HepG2 (cell line): Measurements from ENCODE around the gene PYGB. TPM values are rescaled to one million over a fixed set of nuclear protein-coding genes. Genes with fewer than 3 reads are reported as not detected.
A peak's percentile ranks its signal among the peaks of the same experiment; 100 is the strongest.

Experiments
- CAMTA2 ChIP-seq: sonication (generic); formaldehyde crosslinking; IDR thresholded peaks from 2 replicates; pipeline ENCODE4 v1.4.0; 2020; ENCODE audit warnings: mild to moderate bottlenecking, missing genetic modification reagents, borderline replicate concordance
- CEBPB ChIP-seq: IDR thresholded peaks from 2 replicates; pipeline ENCODE4 v1.6.1; 2011; ENCODE audit warnings: low read depth, low read length, improper control_type of control experiment, borderline replicate concordance
- JDP2 ChIP-seq: sonication (generic); formaldehyde crosslinking; IDR thresholded peaks from 2 replicates; pipeline ENCODE4 v1.8.1; 2022; ENCODE audit warnings: missing genetic modification reagents, borderline replicate concordance
- TP53 ChIP-seq: sonication (generic); formaldehyde crosslinking; conservative IDR thresholded peaks from 2 replicates; pipeline ENCODE4 v1.4.0; 2020; ENCODE audit warnings: missing genetic modification reagents
- ZBTB8A ChIP-seq: sonication (generic); formaldehyde crosslinking; IDR thresholded peaks from 2 replicates; pipeline ENCODE4 v1.4.0; 2020; ENCODE audit warnings: mild to moderate bottlenecking, low read depth, missing genetic modification reagents, borderline replicate concordance
- ZC3H13 ChIP-seq: sonication (generic); formaldehyde crosslinking; IDR thresholded peaks from 2 replicates; pipeline ENCODE4 v1.8.1; 2023; ENCODE audit warnings: mild to moderate bottlenecking, missing genetic modification reagents, moderate library complexity
- ZNF564 ChIP-seq: sonication (generic); formaldehyde crosslinking; IDR thresholded peaks from 2 replicates; pipeline ENCODE4 v1.8.1; 2023; ENCODE audit warnings: mild to moderate bottlenecking, missing genetic modification reagents
- ZNF777 ChIP-seq: sonication (generic); formaldehyde crosslinking; IDR thresholded peaks from 2 replicates; pipeline ENCODE4 v1.4.0; 2020; ENCODE audit warnings: missing genetic modification reagents
- ZSCAN20 ChIP-seq: sonication (generic); formaldehyde crosslinking; IDR thresholded peaks from 2 replicates; pipeline ENCODE4 v1.4.0; 2020; ENCODE audit warnings: missing genetic modification reagents, mild to moderate bottlenecking, borderline replicate concordance
- ZSCAN25 ChIP-seq: sonication (generic); formaldehyde crosslinking; IDR thresholded peaks from 2 replicates; pipeline ENCODE4 v1.8.0; 2022; ENCODE audit warnings: mild to moderate bottlenecking, missing genetic modification reagents
- polyA plus RNA-seq, 8 experiments: library from polyadenylated mRNA; depleted of rRNA in 3 of 8; stranded (reverse) in 7 of 8; unstranded in 1 of 8; fragments of >200 nt; fragmentation: Illumina TruSeq in 4 of 8; extraction: Trizol in 4 of 8; gene quantifications; 2 replicates each; pipeline versions ENCODE4 v1.2.1 to v1.2.3, GENCODE V29; 2011 to 2016; ENCODE audit warnings: low read depth in 4 of 8, missing spikeins in 1 of 8, mixed read lengths in 1 of 8; ENCODE audit not compliant: insufficient read depth in 1 of 8
- total RNA-seq, 5 experiments: library from RNA; depleted of rRNA; stranded (reverse); fragments of >200 nt; fragmentation: Illumina TruSeq; extraction: Trizol; gene quantifications; 2 replicates each; pipeline ENCODE4 v1.2.3, GENCODE V29; 2016; ENCODE audit warnings: low read depth in 1 of 5
- TF ChIP-seq, protein P1 (sequence below): fragments of 450-650 bp; IDR thresholded peaks from 2 replicates; pipeline ENCODE4 v1.6.1; 2017; ENCODE audit warnings: mild to moderate bottlenecking
- TF ChIP-seq, protein P2 (sequence below): sonication (generic); formaldehyde crosslinking; IDR thresholded peaks from 2 replicates; pipeline ENCODE4 v1.4.0; 2020; ENCODE audit warnings: missing genetic modification reagents; ENCODE audit errors: not compliant biosample characterization
- TF ChIP-seq, protein P3 (sequence below): sonication (generic); formaldehyde crosslinking; IDR thresholded peaks from 2 replicates; pipeline ENCODE4 v1.4.0; 2020; ENCODE audit warnings: mild to moderate bottlenecking, missing genetic modification reagents
- TF ChIP-seq, protein P4 (sequence below): sonication (generic); formaldehyde crosslinking; IDR thresholded peaks from 2 replicates; pipeline ENCODE4 v1.5.0; 2020; ENCODE audit warnings: mild to moderate bottlenecking, missing genetic modification reagents
- TF ChIP-seq, protein P5 (sequence below): sonication (generic); formaldehyde crosslinking; conservative IDR thresholded peaks from 2 replicates; pipeline ENCODE4 v1.4.0; 2020; ENCODE audit warnings: mild to moderate bottlenecking, missing genetic modification reagents, moderate library complexity

PYGB gene
- total and polyA plus RNA-seq, 2 of the 13 experiments (the other 11 are each of a cell fraction or from before 2014, with no cell fraction given): 24.2 to 86.3 TPM

DNA sequence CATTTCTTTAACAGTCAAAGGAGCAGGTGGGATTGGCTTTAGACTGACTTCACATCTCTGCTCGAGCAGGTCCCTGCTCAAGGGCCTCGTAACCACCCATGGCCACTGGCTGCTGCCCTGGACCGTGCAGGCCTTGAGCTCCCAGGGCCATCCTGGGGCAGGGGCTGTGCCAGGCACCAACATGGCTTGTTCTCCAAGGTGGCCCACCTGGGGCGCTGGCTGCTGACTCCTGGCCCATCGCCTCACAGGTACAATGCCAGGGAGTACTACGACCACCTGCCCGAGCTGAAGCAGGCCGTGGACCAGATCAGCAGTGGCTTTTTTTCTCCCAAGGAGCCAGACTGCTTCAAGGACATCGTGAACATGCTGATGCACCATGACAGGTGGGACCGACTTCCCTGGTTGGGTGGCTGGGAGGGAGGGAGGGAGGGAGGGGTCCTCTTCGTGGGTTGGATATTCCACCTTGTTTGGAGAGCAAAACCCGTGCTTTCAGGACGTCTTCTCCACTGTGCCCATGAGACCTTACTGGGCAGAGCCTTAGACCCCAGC lies 46.1 kb downstream of the PYGB start (continued):
- TF ChIP-seq ZSCAN25 (CRISPR knock-in tag) (no peak), ZNF777 (CRISPR knock-in tag) (peak; percentile 25; the same call in 1 of the 2 replicates), JDP2 (CRISPR knock-in tag) (no peak), ZSCAN20 (CRISPR knock-in tag) (no peak), ZC3H13 (CRISPR knock-in tag) (0 out of 2 replicates have a peak, but pooled peaks have one; percentile 5), CEBPB (no peak), ZBTB8A (no peak), ZNF564 (CRISPR knock-in tag) (no peak), CAMTA2 (CRISPR knock-in tag) (no peak), TP53 (CRISPR knock-in tag) (0 out of 2 replicates have a peak, but pooled peaks have one; percentile 3)
- TF ChIP-seq, protein P1, sequence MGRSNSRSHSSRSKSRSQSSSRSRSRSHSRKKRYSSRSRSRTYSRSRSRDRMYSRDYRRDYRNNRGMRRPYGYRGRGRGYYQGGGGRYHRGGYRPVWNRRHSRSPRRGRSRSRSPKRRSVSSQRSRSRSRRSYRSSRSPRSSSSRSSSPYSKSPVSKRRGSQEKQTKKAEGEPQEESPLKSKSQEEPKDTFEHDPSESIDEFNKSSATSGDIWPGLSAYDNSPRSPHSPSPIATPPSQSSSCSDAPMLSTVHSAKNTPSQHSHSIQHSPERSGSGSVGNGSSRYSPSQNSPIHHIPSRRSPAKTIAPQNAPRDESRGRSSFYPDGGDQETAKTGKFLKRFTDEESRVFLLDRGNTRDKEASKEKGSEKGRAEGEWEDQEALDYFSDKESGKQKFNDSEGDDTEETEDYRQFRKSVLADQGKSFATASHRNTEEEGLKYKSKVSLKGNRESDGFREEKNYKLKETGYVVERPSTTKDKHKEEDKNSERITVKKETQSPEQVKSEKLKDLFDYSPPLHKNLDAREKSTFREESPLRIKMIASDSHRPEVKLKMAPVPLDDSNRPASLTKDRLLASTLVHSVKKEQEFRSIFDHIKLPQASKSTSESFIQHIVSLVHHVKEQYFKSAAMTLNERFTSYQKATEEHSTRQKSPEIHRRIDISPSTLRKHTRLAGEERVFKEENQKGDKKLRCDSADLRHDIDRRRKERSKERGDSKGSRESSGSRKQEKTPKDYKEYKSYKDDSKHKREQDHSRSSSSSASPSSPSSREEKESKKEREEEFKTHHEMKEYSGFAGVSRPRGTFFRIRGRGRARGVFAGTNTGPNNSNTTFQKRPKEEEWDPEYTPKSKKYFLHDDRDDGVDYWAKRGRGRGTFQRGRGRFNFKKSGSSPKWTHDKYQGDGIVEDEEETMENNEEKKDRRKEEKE: no peak
- TF ChIP-seq, protein P2, sequence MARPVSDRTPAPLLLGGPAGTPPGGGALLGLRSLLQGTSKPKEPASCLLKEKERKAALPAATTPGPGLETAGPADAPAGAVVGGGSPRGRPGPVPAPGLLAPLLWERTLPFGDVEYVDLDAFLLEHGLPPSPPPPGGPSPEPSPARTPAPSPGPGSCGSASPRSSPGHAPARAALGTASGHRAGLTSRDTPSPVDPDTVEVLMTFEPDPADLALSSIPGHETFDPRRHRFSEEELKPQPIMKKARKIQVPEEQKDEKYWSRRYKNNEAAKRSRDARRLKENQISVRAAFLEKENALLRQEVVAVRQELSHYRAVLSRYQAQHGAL (CRISPR knock-in tag): no peak
- TF ChIP-seq, protein P3, sequence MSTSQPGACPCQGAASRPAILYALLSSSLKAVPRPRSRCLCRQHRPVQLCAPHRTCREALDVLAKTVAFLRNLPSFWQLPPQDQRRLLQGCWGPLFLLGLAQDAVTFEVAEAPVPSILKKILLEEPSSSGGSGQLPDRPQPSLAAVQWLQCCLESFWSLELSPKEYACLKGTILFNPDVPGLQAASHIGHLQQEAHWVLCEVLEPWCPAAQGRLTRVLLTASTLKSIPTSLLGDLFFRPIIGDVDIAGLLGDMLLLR (CRISPR knock-in tag): no peak
- TF ChIP-seq, protein P4, sequence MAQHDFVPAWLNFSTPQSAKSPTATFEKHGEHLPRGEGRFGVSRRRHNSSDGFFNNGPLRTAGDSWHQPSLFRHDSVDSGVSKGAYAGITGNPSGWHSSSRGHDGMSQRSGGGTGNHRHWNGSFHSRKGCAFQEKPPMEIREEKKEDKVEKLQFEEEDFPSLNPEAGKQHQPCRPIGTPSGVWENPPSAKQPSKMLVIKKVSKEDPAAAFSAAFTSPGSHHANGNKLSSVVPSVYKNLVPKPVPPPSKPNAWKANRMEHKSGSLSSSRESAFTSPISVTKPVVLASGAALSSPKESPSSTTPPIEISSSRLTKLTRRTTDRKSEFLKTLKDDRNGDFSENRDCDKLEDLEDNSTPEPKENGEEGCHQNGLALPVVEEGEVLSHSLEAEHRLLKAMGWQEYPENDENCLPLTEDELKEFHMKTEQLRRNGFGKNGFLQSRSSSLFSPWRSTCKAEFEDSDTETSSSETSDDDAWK (CRISPR knock-in tag): no peak
- TF ChIP-seq, protein P5, sequence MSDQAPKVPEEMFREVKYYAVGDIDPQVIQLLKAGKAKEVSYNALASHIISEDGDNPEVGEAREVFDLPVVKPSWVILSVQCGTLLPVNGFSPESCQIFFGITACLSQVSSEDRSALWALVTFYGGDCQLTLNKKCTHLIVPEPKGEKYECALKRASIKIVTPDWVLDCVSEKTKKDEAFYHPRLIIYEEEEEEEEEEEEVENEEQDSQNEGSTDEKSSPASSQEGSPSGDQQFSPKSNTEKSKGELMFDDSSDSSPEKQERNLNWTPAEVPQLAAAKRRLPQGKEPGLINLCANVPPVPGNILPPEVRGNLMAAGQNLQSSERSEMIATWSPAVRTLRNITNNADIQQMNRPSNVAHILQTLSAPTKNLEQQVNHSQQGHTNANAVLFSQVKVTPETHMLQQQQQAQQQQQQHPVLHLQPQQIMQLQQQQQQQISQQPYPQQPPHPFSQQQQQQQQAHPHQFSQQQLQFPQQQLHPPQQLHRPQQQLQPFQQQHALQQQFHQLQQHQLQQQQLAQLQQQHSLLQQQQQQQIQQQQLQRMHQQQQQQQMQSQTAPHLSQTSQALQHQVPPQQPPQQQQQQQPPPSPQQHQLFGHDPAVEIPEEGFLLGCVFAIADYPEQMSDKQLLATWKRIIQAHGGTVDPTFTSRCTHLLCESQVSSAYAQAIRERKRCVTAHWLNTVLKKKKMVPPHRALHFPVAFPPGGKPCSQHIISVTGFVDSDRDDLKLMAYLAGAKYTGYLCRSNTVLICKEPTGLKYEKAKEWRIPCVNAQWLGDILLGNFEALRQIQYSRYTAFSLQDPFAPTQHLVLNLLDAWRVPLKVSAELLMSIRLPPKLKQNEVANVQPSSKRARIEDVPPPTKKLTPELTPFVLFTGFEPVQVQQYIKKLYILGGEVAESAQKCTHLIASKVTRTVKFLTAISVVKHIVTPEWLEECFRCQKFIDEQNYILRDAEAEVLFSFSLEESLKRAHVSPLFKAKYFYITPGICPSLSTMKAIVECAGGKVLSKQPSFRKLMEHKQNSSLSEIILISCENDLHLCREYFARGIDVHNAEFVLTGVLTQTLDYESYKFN (CRISPR knock-in tag): no peak
